ENCODE data around the gene GOLGA6A.
"Not testable (repeated sequence)": the region's sequence is repeated elsewhere in the genome, so short reads cannot be mapped to it uniquely, and the experiment has no call there.

The GOLGA6A gene

DNA sequence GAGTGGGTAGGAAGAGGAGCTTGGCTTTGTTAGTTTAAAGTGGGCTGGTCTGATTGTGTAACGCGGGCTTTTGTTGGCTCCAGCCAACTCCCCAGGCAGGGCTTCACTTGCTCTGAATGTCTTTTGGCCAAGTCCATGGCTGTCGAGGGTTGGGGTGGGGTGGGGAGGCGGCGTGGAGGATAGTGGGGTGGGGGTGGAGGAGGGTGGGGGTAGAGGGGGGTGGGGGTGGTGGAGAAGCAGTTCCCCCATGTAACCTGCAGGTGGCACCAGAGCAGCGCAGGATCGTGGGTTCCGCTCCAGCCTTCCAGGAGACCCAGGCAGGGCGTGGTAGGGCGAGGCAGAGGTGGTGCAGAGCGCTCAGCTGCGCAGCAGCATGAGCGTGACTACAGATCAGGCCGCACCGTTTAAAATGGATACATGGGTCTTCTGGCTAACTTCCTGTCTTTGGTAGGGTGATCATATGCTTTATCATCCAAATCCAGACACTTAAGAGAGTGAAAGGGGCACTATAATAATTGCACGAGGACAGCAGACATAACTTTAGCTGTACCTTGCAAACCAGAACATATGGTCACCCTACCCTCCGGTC is 28.3 kb downstream of the GOLGA6A start:
- Histone ChIP-seq H3K4me3 (ENCODE audit: insufficient read depth, low read depth, low read length, poor library complexity, severe bottlenecking) (no peak overlapping the region), H3K9me3 (ENCODE audit: control insufficient read depth, low read length) (no peaks in the 10 kb centered on the region), H3K4me1 (ENCODE audit: control insufficient read depth, insufficient read depth, low read length, poor library complexity, severe bottlenecking) (no peaks in the 10 kb centered on the region), H3K36me3 (ENCODE audit: control insufficient read depth, insufficient read depth, low read length) (no peaks in the 10 kb centered on the region), H3K27ac (ENCODE audit: insufficient read depth, low read length, poor library complexity, severe bottlenecking) (no peak overlapping the region), H3K27me3 (replicated peaks; ENCODE audit: control insufficient read depth, insufficient read depth, low read length, poor library complexity, severe bottlenecking) (no peaks in the 10 kb centered on the region)
- DNase-seq: peak; percentile 37 to 49 (median 39)

GRCh38 chr15:74053517-74053916 is 28.8 kb downstream of the GOLGA6A start:
- Histone ChIP-seq H3K4me3 (ENCODE audit: insufficient read depth, low read depth, low read length, poor library complexity, severe bottlenecking) (no peak overlapping the region), H3K4me1 (ENCODE audit: control insufficient read depth, insufficient read depth, low read length, poor library complexity, severe bottlenecking) (no peaks in the 10 kb centered on the region), H3K27ac (ENCODE audit: insufficient read depth, low read length, poor library complexity, severe bottlenecking) (no peak overlapping the region), H3K9me3 (ENCODE audit: control insufficient read depth, low read length) (no peaks in the 10 kb centered on the region), H3K36me3 (ENCODE audit: control insufficient read depth, insufficient read depth, low read length) (no peaks in the 10 kb centered on the region), H3K27me3 (replicated peaks; ENCODE audit: control insufficient read depth, insufficient read depth, low read length, poor library complexity, severe bottlenecking) (no peaks in the 10 kb centered on the region)
- no peak for DNase-seq

- H3K9me3 ChIP-seq (ENCODE audit: control insufficient read depth, low read length); H3K27ac ChIP-seq (ENCODE audit: insufficient read depth, low read length, poor library complexity, severe bottlenecking); H3K4me3 ChIP-seq (ENCODE audit: insufficient read depth, low read depth, low read length, poor library complexity, severe bottlenecking); H3K27me3 ChIP-seq (replicated peaks; ENCODE audit: control insufficient read depth, insufficient read depth, low read length, poor library complexity, severe bottlenecking); H3K36me3 ChIP-seq (ENCODE audit: control insufficient read depth, insufficient read depth, low read length); H3K4me1 ChIP-seq (ENCODE audit: control insufficient read depth, insufficient read depth, low read length, poor library complexity, severe bottlenecking); DNase-seq: not testable (repeated sequence)
These were observed 29.8 kb downstream of the GOLGA6A start for GRCh38 chr15:74052271-74053260.

GRCh38 chr15:74050556-74051234 is 31.7 kb downstream of the GOLGA6A start:
- Histone ChIP-seq H3K4me1 (ENCODE audit: control insufficient read depth, insufficient read depth, low read length, poor library complexity, severe bottlenecking) (peaks cover 8% of the 10 kb centered on the region), H3K9me3 (ENCODE audit: control insufficient read depth, low read length) (no peaks in the 10 kb centered on the region), H3K36me3 (ENCODE audit: control insufficient read depth, insufficient read depth, low read length) (no peaks in the 10 kb centered on the region), H3K4me3 (ENCODE audit: insufficient read depth, low read depth, low read length, poor library complexity, severe bottlenecking) (no peak overlapping the region), H3K27ac (ENCODE audit: insufficient read depth, low read length, poor library complexity, severe bottlenecking) (no peak overlapping the region), H3K27me3 (replicated peaks; ENCODE audit: control insufficient read depth, insufficient read depth, low read length, poor library complexity, severe bottlenecking) (no peaks in the 10 kb centered on the region)
- no peak for DNase-seq

DNA sequence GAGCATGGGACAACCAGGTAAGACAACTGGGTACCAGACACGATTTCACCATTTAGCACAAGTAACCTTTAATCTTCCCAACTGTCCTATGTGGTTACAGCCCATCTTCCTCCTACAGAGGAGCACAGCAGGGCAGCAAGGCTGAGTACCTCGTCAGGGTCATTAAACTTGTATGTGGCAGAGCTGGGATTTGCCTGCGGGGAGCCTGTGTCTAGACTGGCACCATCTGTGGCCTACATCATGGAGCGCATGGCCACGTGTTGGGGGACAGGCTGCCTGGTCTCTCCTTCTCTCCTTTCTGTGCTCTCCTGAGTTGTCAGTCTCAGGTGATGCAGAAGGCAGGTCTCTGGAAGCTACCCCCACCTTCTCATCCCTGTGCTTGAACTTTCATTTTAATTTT is 32.2 kb downstream of the GOLGA6A start:
- Histone ChIP-seq H3K4me1 (ENCODE audit: control insufficient read depth, insufficient read depth, low read length, poor library complexity, severe bottlenecking) (peaks cover 8% of the 10 kb centered on the region), H3K9me3 (ENCODE audit: control insufficient read depth, low read length) (no peaks in the 10 kb centered on the region), H3K36me3 (ENCODE audit: control insufficient read depth, insufficient read depth, low read length) (no peaks in the 10 kb centered on the region), H3K4me3 (ENCODE audit: insufficient read depth, low read depth, low read length, poor library complexity, severe bottlenecking) (no peak overlapping the region), H3K27me3 (replicated peaks; ENCODE audit: control insufficient read depth, insufficient read depth, low read length, poor library complexity, severe bottlenecking) (no peaks in the 10 kb centered on the region), H3K27ac (ENCODE audit: insufficient read depth, low read length, poor library complexity, severe bottlenecking) (no peak overlapping the region)
- no peak for DNase-seq

- H3K27me3 ChIP-seq (replicated peaks; ENCODE audit: control insufficient read depth, insufficient read depth, low read length, poor library complexity, severe bottlenecking): no peaks in the 10 kb centered on the region
- H3K4me1 ChIP-seq (ENCODE audit: control insufficient read depth, insufficient read depth, low read length, poor library complexity, severe bottlenecking): peaks cover 8% of the 10 kb centered on the region
These were observed 36.1 kb downstream of the GOLGA6A start for GRCh38 chr15:74046275-74046674.

GRCh38 chr15:74045636-74046274 is 36.6 kb downstream of the GOLGA6A start:
- no peak overlapping the region for H3K4me3 ChIP-seq (ENCODE audit: insufficient read depth, low read depth, low read length, poor library complexity, severe bottlenecking)
- H3K27me3 ChIP-seq (replicated peaks; ENCODE audit: control insufficient read depth, insufficient read depth, low read length, poor library complexity, severe bottlenecking): no peaks in the 10 kb centered on the region
- no peak overlapping the region for H3K27ac ChIP-seq (ENCODE audit: insufficient read depth, low read length, poor library complexity, severe bottlenecking)
- peaks cover 19% of the 10 kb centered on the region for H3K36me3 ChIP-seq (ENCODE audit: control insufficient read depth, insufficient read depth, low read length)
- H3K9me3 ChIP-seq (ENCODE audit: control insufficient read depth, low read length): no peaks in the 10 kb centered on the region
- no peak for DNase-seq
- peaks cover 8% of the 10 kb centered on the region for H3K4me1 ChIP-seq (ENCODE audit: control insufficient read depth, insufficient read depth, low read length, poor library complexity, severe bottlenecking)

More at GRCh38 chr15:74046275-74046674, 36.1 kb downstream of the GOLGA6A start:
- H3K4me3 ChIP-seq (ENCODE audit: insufficient read depth, low read depth, low read length, poor library complexity, severe bottlenecking): no peak overlapping the region
- DNase-seq: no peak
- no peak overlapping the region for H3K27ac ChIP-seq (ENCODE audit: insufficient read depth, low read length, poor library complexity, severe bottlenecking)
- no peaks in the 10 kb centered on the region for H3K9me3 ChIP-seq (ENCODE audit: control insufficient read depth, low read length)
- H3K36me3 ChIP-seq (ENCODE audit: control insufficient read depth, insufficient read depth, low read length): peaks cover 16% of the 10 kb centered on the region

DNA sequence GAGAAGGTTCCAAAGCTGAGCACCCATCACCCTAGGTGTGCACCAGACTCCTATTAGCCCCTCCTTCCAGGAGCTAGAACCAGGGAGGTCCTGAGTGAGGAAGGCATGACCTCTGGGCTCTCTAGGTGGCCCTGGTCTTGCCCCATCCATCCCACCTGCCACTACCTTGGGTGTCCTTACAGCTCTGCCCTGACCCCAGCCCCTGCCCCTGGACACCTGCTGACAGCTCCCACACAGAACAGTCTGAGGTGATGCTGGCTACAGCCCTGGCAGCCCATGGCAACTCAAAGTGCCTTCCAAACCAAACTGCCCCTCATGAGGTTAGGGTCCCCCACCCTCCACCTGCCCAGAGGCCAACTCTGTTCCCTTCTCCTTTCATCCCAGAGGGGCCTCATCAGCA is 37.2 kb downstream of the GOLGA6A start:
- no peaks in the 10 kb centered on the region for H3K9me3 ChIP-seq (ENCODE audit: control insufficient read depth, low read length)
- no peak overlapping the region for H3K4me3 ChIP-seq (ENCODE audit: insufficient read depth, low read depth, low read length, poor library complexity, severe bottlenecking)
- H3K4me1 ChIP-seq (ENCODE audit: control insufficient read depth, insufficient read depth, low read length, poor library complexity, severe bottlenecking): peaks cover 8% of the 10 kb centered on the region
- no peak for DNase-seq
- H3K27me3 ChIP-seq (replicated peaks; ENCODE audit: control insufficient read depth, insufficient read depth, low read length, poor library complexity, severe bottlenecking): no peaks in the 10 kb centered on the region
- no peak overlapping the region for H3K27ac ChIP-seq (ENCODE audit: insufficient read depth, low read length, poor library complexity, severe bottlenecking)
- H3K36me3 ChIP-seq (ENCODE audit: control insufficient read depth, insufficient read depth, low read length): peaks cover 19% of the 10 kb centered on the region

- no peak overlapping the region for H3K4me3 ChIP-seq (ENCODE audit: insufficient read depth, low read depth, low read length, poor library complexity, severe bottlenecking)
- peaks cover 19% of the 10 kb centered on the region for H3K36me3 ChIP-seq (ENCODE audit: control insufficient read depth, insufficient read depth, low read length)
- DNase-seq: no peak
- H3K9me3 ChIP-seq (ENCODE audit: control insufficient read depth, low read length): no peaks in the 10 kb centered on the region
- H3K4me1 ChIP-seq (ENCODE audit: control insufficient read depth, insufficient read depth, low read length, poor library complexity, severe bottlenecking): peaks cover 8% of the 10 kb centered on the region
- H3K27ac ChIP-seq (ENCODE audit: insufficient read depth, low read length, poor library complexity, severe bottlenecking): no peak overlapping the region
- no peaks in the 10 kb centered on the region for H3K27me3 ChIP-seq (replicated peaks; ENCODE audit: control insufficient read depth, insufficient read depth, low read length, poor library complexity, severe bottlenecking)
These were observed 37.9 kb downstream of the GOLGA6A start for GRCh38 chr15:74044267-74045110.
